A673 (cell line): ENCODE results near the gene MBNL2. TPM values are rescaled to one million over a fixed set of nuclear protein-coding genes. Genes with fewer than 3 reads are reported as not detected.

Source experiments
- BruUV-seq: library from RNA; stranded (reverse); fragments of 400-500 nt; replicated peaks from 2 replicates; lab custom pipeline; 2021; lab: Mats Ljungman, UMichigan
- CTCF ChIA-PET: fragments of 300-600 bp; sonication (Branson Sonifier 250); formaldehyde crosslinking; loops from one replicate; lab custom pipeline; 2022; ENCODE audit warnings: antibody characterized with exemption; lab: Charles Lee
- POLR2A ChIA-PET: fragments of 300-600 bp; sonication (Branson Sonifier 250); formaldehyde crosslinking; loops from one replicate; lab custom pipeline; 2022; ENCODE audit warnings: antibody characterized with exemption; ENCODE audit not compliant: low non-redundant PET; lab: Charles Lee
- DNase-seq: peaks from one replicate; pipeline ENCODE4 v3.0.0-alpha.2; 2015; ENCODE audit warnings: low spot score
- H3K27ac ChIP-seq: fragments of 200-600 bp; sonication (generic); 2 replicates; pipeline ENCODE4 v1.5.1; 2016; ENCODE audit warnings: mixed run types, low read depth, mild to moderate bottlenecking, mixed read lengths, antibody characterized with exemption, low read length; ENCODE audit not compliant: poor library complexity, severe bottlenecking
- H3K27me3 ChIP-seq: fragments of 200-600 bp; sonication (generic); replicated peaks from 2 replicates; pipeline ENCODE4 v1.6.1; 2017; ENCODE audit warnings: mixed run types, low read depth, mild to moderate bottlenecking, mixed read lengths, antibody characterized with exemption, low read length; ENCODE audit not compliant: insufficient read depth, poor library complexity
- H3K36me3 ChIP-seq: fragments of 200-600 bp; sonication (generic); 2 replicates; pipeline ENCODE4 v1.6.1; 2016; ENCODE audit warnings: mixed run types, mild to moderate bottlenecking, mixed read lengths, antibody characterized with exemption, low read length; ENCODE audit not compliant: insufficient read depth, poor library complexity, severe bottlenecking
- H3K4me1 ChIP-seq: fragments of 200-600 bp; sonication (generic); 2 replicates; pipeline ENCODE4 v1.6.1; 2017; ENCODE audit warnings: mixed run types, mild to moderate bottlenecking, mixed read lengths, antibody characterized with exemption, low read length; ENCODE audit not compliant: insufficient read depth, poor library complexity, severe bottlenecking
- H3K4me3 ChIP-seq: fragments of 200-600 bp; sonication (generic); 2 replicates; pipeline ENCODE4 v1.5.1; 2016; ENCODE audit warnings: low read depth, mixed run types, mild to moderate bottlenecking, mixed read lengths, low read length; ENCODE audit not compliant: poor library complexity, severe bottlenecking
- H3K9me3 ChIP-seq: fragments of 200-600 bp; sonication (generic); 2 replicates; pipeline ENCODE4 v1.6.1; 2016; ENCODE audit warnings: mixed run types, low read depth, mild to moderate bottlenecking, mixed read lengths, antibody characterized with exemption, low read length; ENCODE audit not compliant: poor library complexity, severe bottlenecking
- EZH2 ChIP-seq: fragments of 200-600 bp; sonication (generic); IDR thresholded peaks from 2 replicates; pipeline ENCODE4 v1.6.1; 2017; ENCODE audit warnings: borderline replicate concordance, low read depth, mild to moderate bottlenecking, mixed read lengths, antibody characterized with exemption, low read length; ENCODE audit not compliant: poor library complexity, severe bottlenecking
- intact Hi-C: fragments of 100-400 bp; cut with micrococcal nuclease; formaldehyde crosslinking; loops from one replicate; pipeline ENCODE4 v1.10.0; 2022; ENCODE audit not compliant: unreplicated experiment
- total RNA-seq: library from RNA; stranded (reverse); gene quantifications from 2 replicates; pipeline ENCODE4 v1.2.3, GENCODE V29; 2021
- TF ChIP-seq, protein P1 (sequence below): fragments of 300-800, 200-600 bp; sonication (generic); conservative IDR thresholded peaks from 2 replicates; pipeline ENCODE4 v1.5.1; 2017; ENCODE audit warnings: low read depth, mild to moderate bottlenecking, antibody characterized with exemption, low read length, moderate library complexity, mixed read lengths

MBNL2 gene
- total RNA-seq, 1 experiment from 2014 or later = 12.0 TPM

GRCh38 chr13:97423300-97424045 lies 201.3 kb downstream of the MBNL2 start:
- Histone ChIP-seq H3K4me1 (peaks cover 1% of the 10 kb centered on the region), H3K27me3 (no peaks in the 10 kb centered on the region), H3K9me3 (no peaks in the 10 kb centered on the region), H3K36me3 (no peaks in the 10 kb centered on the region), H3K4me3 (no peak overlapping the region), H3K27ac (no peak overlapping the region)
- intact Hi-C loops = no loop called here
- TF ChIP-seq EZH2 = no peak
- TF ChIP-seq, protein P1, sequence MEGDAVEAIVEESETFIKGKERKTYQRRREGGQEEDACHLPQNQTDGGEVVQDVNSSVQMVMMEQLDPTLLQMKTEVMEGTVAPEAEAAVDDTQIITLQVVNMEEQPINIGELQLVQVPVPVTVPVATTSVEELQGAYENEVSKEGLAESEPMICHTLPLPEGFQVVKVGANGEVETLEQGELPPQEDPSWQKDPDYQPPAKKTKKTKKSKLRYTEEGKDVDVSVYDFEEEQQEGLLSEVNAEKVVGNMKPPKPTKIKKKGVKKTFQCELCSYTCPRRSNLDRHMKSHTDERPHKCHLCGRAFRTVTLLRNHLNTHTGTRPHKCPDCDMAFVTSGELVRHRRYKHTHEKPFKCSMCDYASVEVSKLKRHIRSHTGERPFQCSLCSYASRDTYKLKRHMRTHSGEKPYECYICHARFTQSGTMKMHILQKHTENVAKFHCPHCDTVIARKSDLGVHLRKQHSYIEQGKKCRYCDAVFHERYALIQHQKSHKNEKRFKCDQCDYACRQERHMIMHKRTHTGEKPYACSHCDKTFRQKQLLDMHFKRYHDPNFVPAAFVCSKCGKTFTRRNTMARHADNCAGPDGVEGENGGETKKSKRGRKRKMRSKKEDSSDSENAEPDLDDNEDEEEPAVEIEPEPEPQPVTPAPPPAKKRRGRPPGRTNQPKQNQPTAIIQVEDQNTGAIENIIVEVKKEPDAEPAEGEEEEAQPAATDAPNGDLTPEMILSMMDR = no peak
- DNase-seq = no peak
- BruUV-seq = no TSS peak
- CTCF ChIA-PET = no interaction called here
- POLR2A ChIA-PET = interaction anchor here (0.7 kb wide), 1 partner anchor 786 kb away, joined by 3 read pairs; no protein-coding TSS in a partner anchor

- Histone ChIP-seq H3K36me3 (no peaks in the 10 kb centered on the region), H3K4me1 (peaks cover 5% of the 10 kb centered on the region), H3K27me3 (no peaks in the 10 kb centered on the region), H3K9me3 (no peaks in the 10 kb centered on the region), H3K27ac (no peak overlapping the region), H3K4me3 (no peak overlapping the region)
- CTCF ChIA-PET = interaction anchor here (0.6 kb wide), 1 partner anchor 374 kb away, joined by 8 read pairs; no protein-coding TSS in a partner anchor
- intact Hi-C loops = no loop called here
- POLR2A ChIA-PET = no interaction called here
- BruUV-seq = no TSS peak
- no peak for DNase-seq
- TF ChIP-seq, protein P1 = no peak
- TF ChIP-seq EZH2 = no peak
Measured at GRCh38 chr13:97425590-97425989, 203.5 kb downstream of the MBNL2 start.

DNA sequence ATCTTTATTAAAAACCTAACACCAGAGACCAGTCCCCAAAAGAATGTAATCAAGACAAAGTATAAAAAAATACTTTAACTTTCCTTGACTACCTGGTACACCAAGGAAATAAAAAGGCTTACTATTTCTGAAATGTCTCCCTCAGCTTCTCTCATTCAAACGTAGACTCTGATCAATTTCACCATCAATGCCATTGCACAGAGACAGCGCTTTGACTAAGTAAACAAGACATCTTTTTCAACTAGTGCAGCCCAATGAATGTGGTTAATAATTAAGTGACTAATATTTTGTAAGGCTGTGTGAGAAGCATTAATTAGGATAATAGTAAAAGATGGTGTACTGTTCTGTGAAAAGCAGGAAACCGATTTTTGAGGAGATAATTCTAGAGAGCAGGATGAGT lies 204.6 kb downstream of the MBNL2 start:
- ChIA-PET POLR2A (no interaction called here), CTCF (no interaction called here)
- no peak for DNase-seq
- Histone ChIP-seq H3K27me3 (no peaks in the 10 kb centered on the region), H3K27ac (no peak overlapping the region), H3K4me3 (no peak overlapping the region), H3K36me3 (no peaks in the 10 kb centered on the region), H3K4me1 (peaks cover 5% of the 10 kb centered on the region), H3K9me3 (no peaks in the 10 kb centered on the region)
- intact Hi-C loops = no loop called here
- TF ChIP-seq, protein P1 = no peak
- no peak for TF ChIP-seq EZH2
- no TSS peak for BruUV-seq
